ENCODE data around the gene BCAP31.
"Not testable (repeated sequence)": the region's sequence is repeated elsewhere in the genome, so short reads cannot be mapped to it uniquely, and the experiment has no call there.

BCAP31 gene

GRCh38 chrX:153735274-153735673, 11.1 kb upstream of the BCAP31 start:
- TF ChIP-seq CTCF (IDR thresholded peaks at IDR 0.05; ENCODE audit: control insufficient read depth, extremely low read depth, insufficient read depth), result no peak
- no peak for DNase-seq (ENCODE audit: low read depth)
- H3K4me3 ChIP-seq (ENCODE audit: low read depth, low read length), result no peak overlapping the region

- no peak for DNase-seq (ENCODE audit: low read depth)
- no peak overlapping the region for H3K4me3 ChIP-seq (ENCODE audit: low read depth, low read length)
- no peak for TF ChIP-seq CTCF (IDR thresholded peaks at IDR 0.05; ENCODE audit: control insufficient read depth, extremely low read depth, insufficient read depth)
Measured at GRCh38 chrX:153734871-153735270, 10.7 kb upstream of the BCAP31 start.

- no peak for DNase-seq (ENCODE audit: low read depth)
- TF ChIP-seq CTCF (IDR thresholded peaks at IDR 0.05; ENCODE audit: control insufficient read depth, extremely low read depth, insufficient read depth), result no peak
- H3K4me3 ChIP-seq (ENCODE audit: low read depth, low read length), result no peak overlapping the region
Measured at GRCh38 chrX:153733651-153734240, 9.6 kb upstream of the BCAP31 start.

- no peak overlapping the region for H3K4me3 ChIP-seq (ENCODE audit: low read depth, low read length)
- no peak for TF ChIP-seq CTCF (IDR thresholded peaks at IDR 0.05; ENCODE audit: control insufficient read depth, extremely low read depth, insufficient read depth)
- no peak for DNase-seq (ENCODE audit: low read depth)
Measured at GRCh38 chrX:153732401-153732800, 8.2 kb upstream of the BCAP31 start.

GRCh38 chrX:153731845-153732215, 7.6 kb upstream of the BCAP31 start:
- TF ChIP-seq CTCF (IDR thresholded peaks at IDR 0.05; ENCODE audit: control insufficient read depth, extremely low read depth, insufficient read depth), result no peak
- no peak for DNase-seq (ENCODE audit: low read depth)
- H3K4me3 ChIP-seq (ENCODE audit: low read depth, low read length), result no peak overlapping the region

- no peak overlapping the region for H3K4me3 ChIP-seq (ENCODE audit: low read depth, low read length)
- no peak for TF ChIP-seq CTCF (IDR thresholded peaks at IDR 0.05; ENCODE audit: control insufficient read depth, extremely low read depth, insufficient read depth)
- DNase-seq (ENCODE audit: low read depth), result no peak
Measured at GRCh38 chrX:153731117-153731844, 7.1 kb upstream of the BCAP31 start.

GRCh38 chrX:153730115-153730514, 5.9 kb upstream of the BCAP31 start:
- not testable (repeated sequence) for DNase-seq (ENCODE audit: low read depth); H3K4me3 ChIP-seq (ENCODE audit: low read depth, low read length)
